ENCODE measurements around the gene POLR2E.

DNA sequence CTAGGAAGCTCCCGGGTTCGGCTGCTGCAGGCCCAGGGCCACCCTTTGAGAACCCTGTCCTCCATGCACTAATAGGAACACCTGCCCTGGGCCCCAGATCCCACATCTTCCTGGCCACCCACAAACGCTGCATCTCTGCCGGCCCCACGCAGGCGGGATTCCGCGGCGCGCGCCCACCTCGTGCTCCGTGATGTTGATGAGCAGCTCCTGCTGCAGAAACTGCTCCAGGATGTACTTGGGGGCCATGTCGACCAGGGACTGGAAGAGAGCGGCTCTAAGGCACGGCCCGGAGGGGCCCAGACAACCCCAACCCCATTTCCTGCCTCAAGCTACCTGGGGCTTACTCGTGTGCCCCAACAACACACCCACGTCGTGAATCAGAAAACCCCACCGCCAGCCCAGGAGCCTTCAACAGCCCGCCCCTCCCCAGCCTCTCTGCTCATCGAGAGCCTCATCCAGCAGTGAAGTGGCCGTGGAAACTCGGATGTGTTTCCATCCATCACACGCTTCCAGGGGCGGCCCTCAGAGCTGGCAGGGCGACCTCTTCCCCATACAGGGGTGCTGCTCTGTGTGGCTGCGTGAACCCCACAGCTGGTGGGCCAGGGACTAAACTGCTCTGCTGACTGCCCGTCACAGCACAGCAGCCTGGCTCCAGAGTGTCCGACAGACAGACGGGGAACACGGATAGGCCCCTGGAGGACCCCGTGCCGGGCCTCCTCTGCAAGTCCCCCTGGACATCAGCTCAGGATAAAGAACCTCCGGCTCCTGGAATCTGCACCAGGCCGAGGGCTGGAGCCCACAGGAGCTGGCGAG, 4.2 kb downstream of the POLR2E start:
- TF ChIP-seq, protein P1, sequence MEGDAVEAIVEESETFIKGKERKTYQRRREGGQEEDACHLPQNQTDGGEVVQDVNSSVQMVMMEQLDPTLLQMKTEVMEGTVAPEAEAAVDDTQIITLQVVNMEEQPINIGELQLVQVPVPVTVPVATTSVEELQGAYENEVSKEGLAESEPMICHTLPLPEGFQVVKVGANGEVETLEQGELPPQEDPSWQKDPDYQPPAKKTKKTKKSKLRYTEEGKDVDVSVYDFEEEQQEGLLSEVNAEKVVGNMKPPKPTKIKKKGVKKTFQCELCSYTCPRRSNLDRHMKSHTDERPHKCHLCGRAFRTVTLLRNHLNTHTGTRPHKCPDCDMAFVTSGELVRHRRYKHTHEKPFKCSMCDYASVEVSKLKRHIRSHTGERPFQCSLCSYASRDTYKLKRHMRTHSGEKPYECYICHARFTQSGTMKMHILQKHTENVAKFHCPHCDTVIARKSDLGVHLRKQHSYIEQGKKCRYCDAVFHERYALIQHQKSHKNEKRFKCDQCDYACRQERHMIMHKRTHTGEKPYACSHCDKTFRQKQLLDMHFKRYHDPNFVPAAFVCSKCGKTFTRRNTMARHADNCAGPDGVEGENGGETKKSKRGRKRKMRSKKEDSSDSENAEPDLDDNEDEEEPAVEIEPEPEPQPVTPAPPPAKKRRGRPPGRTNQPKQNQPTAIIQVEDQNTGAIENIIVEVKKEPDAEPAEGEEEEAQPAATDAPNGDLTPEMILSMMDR (IDR thresholded peaks at IDR 0.05), result no peak
- TF ChIP-seq POLR2A (IDR thresholded peaks at IDR 0.05) (no peak), EP300 (IDR thresholded peaks at IDR 0.05) (no peak), POLR2AphosphoS5 (IDR thresholded peaks at IDR 0.05) (no peak)
